BE2C (cell line): ENCODE results near the gene WNT7B.

Experiments
- DNase-seq: peaks from one replicate; pipeline ENCODE4 v3.0.0-alpha.2; 2020
- H3K27me3 ChIP-seq: fragments of 250-450 bp; sonication (Bioruptor Pico); 2 replicates; pipeline ENCODE4 v1.5.1; 2020; ENCODE audit warnings: mild to moderate bottlenecking
- H3K36me3 ChIP-seq: fragments of 250-450 bp; sonication (Bioruptor Pico); 2 replicates; pipeline ENCODE4 v1.5.1; 2020; ENCODE audit warnings: mild to moderate bottlenecking
- H3K4me1 ChIP-seq: fragments of 250-450 bp; sonication (Bioruptor Pico); 2 replicates; pipeline ENCODE4 v1.5.1; 2020
- H3K4me3 ChIP-seq: 2 replicates; pipeline ENCODE4 v1.5.1; 2011; ENCODE audit warnings: low read depth, low read length
- H3K9me3 ChIP-seq: fragments of 250-450 bp; sonication (Bioruptor Pico); 2 replicates; pipeline ENCODE4 v1.5.1; 2020
- TF ChIP-seq, protein P1 (sequence below): IDR thresholded peaks from 2 replicates; pipeline ENCODE4 v1.5.1; 2012; ENCODE audit warnings: mild to moderate bottlenecking, low read depth, low read length

WNT7B gene

DNA sequence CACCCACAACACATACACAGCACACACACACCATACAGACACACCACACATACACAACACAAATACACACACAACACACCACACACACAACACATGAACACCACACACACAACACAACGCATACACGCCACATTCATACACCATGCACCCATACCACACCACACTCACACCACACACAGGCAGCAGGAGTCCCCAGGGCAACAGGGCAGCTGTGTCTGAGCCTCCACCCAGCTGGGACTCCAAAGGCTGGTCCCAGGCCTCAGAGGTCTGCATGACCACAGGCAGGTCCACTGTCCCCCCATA, 3.3 kb upstream of the WNT7B start:
- H3K9me3 ChIP-seq = no peaks in the 10 kb centered on the region
- H3K36me3 ChIP-seq = no peaks in the 10 kb centered on the region
- TF ChIP-seq, protein P1, sequence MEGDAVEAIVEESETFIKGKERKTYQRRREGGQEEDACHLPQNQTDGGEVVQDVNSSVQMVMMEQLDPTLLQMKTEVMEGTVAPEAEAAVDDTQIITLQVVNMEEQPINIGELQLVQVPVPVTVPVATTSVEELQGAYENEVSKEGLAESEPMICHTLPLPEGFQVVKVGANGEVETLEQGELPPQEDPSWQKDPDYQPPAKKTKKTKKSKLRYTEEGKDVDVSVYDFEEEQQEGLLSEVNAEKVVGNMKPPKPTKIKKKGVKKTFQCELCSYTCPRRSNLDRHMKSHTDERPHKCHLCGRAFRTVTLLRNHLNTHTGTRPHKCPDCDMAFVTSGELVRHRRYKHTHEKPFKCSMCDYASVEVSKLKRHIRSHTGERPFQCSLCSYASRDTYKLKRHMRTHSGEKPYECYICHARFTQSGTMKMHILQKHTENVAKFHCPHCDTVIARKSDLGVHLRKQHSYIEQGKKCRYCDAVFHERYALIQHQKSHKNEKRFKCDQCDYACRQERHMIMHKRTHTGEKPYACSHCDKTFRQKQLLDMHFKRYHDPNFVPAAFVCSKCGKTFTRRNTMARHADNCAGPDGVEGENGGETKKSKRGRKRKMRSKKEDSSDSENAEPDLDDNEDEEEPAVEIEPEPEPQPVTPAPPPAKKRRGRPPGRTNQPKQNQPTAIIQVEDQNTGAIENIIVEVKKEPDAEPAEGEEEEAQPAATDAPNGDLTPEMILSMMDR = no peak
- DNase-seq = no peak
- H3K27me3 ChIP-seq = peaks cover 31% of the 10 kb centered on the region
- H3K4me3 ChIP-seq = no peak overlapping the region
- H3K4me1 ChIP-seq = no peaks in the 10 kb centered on the region

DNA sequence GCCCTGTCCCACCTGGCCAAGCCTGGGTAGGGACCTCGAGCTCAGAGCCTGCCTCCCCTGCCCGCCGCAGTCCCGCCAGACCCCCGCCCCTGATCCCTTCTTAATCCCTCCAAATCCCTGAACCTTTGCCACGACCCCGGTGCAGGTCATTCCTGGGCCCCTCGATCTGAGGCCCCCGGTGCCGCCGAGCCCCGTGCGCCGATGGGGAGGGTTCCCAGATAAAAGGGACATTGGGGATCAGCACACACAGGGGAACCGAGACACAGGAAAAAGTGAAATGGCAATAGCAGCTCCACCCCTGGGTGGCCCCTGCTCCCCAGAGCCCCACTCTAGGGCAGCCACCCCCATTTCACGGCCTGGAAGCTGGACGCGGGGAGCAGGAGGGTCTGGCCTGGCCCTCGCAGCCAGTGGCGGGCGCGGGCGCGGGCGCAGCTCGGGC, 1.3 kb upstream of the WNT7B start:
- no peak overlapping the region; the same call in 1 of the 2 replicates for H3K4me3 ChIP-seq
- TF ChIP-seq, protein P1 = no peak
- peaks cover 51% of the 10 kb centered on the region for H3K27me3 ChIP-seq
- no peaks in the 10 kb centered on the region for H3K36me3 ChIP-seq
- no peak for DNase-seq
- no peaks in the 10 kb centered on the region for H3K9me3 ChIP-seq
- no peaks in the 10 kb centered on the region for H3K4me1 ChIP-seq

DNA sequence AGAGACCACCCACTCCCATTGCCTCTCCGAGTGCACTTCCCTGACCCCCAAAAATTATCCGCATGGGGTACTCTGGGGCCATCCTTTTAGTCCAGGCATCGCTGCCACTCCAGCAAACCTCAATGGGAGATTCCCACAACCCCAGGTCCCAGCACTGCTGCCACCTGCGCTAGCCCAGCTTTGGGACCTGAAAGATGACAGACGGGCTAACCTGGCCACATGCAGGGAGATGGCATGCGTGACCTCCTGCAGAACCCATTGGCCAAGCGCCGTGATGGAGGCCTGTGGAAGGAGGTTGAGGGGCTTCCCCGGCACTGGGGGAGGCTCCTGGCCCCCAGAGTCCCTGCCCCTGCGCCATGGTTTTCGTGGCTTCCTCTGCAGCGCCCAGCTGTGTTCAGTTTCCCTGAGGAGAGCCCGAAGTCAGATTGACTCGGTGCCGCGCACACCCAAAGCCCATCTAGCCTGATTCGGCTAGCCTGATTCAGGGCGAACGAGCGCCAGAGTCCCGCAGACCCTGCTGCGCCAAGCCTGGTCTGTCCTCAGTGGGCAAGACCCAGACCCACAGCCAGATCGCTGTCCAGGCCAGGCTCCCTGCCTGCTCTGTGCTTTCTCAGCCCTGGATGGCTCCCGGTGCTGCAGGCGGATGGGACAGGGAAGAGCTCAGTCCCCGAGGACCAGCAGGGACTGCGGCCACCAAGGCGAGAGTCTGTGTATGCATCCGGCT, 751 bp upstream of the WNT7B start:
- DNase-seq = peak; percentile 53
- Histone ChIP-seq H3K27me3 (peaks cover 56% of the 10 kb centered on the region), H3K4me1 (no peaks in the 10 kb centered on the region), H3K9me3 (no peaks in the 10 kb centered on the region; the same call in 1 of the 2 replicates), H3K36me3 (no peaks in the 10 kb centered on the region), H3K4me3 (no peak overlapping the region)
- TF ChIP-seq, protein P1 = no peak

DNA sequence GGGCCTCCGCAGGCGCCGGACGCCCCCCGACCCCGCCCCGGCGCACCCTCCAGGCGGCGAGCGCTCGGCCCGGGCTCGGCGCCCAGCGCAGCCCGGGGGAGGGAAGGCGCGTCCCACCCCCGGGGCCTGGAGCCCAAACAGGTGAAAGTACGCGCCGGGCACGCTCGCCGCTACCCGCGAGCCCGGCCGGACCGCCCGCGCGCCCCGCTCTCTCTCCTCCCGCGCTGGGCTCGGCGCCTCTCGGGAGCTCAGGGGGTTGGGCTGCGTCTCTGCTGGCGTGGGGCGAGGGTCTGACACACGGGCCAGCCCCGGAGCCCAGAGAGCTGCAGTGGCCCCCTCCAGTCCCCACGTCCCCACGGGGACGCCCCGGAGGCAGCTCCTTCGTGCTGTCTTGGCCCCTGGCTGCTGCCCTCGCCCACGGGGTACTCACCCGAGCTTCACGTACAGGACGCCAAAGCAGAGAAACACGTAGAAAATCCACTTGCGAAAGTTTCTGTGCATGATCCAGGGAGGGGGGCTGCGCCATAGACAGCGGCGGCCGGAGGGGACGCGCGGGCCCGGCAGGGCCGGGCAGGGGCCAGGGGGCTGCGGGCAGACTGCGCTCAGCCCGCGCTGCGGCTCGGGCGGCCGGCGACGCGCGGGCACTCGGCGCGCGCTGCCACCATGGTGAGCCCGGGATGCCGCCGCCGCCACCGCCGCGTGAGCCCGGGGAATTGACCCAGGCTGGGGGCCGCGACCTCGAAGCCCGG, 534 bp downstream of the WNT7B start:
- H3K4me1 ChIP-seq = no peaks in the 10 kb centered on the region; the same call in 1 of the 2 replicates
- H3K27me3 ChIP-seq = peaks cover 68% of the 10 kb centered on the region
- DNase-seq = no peak
- H3K36me3 ChIP-seq = no peaks in the 10 kb centered on the region
- H3K4me3 ChIP-seq = no peak overlapping the region
- H3K9me3 ChIP-seq = no peaks in the 10 kb centered on the region; the same call in 1 of the 2 replicates
- TF ChIP-seq, protein P1 = no peak

DNA sequence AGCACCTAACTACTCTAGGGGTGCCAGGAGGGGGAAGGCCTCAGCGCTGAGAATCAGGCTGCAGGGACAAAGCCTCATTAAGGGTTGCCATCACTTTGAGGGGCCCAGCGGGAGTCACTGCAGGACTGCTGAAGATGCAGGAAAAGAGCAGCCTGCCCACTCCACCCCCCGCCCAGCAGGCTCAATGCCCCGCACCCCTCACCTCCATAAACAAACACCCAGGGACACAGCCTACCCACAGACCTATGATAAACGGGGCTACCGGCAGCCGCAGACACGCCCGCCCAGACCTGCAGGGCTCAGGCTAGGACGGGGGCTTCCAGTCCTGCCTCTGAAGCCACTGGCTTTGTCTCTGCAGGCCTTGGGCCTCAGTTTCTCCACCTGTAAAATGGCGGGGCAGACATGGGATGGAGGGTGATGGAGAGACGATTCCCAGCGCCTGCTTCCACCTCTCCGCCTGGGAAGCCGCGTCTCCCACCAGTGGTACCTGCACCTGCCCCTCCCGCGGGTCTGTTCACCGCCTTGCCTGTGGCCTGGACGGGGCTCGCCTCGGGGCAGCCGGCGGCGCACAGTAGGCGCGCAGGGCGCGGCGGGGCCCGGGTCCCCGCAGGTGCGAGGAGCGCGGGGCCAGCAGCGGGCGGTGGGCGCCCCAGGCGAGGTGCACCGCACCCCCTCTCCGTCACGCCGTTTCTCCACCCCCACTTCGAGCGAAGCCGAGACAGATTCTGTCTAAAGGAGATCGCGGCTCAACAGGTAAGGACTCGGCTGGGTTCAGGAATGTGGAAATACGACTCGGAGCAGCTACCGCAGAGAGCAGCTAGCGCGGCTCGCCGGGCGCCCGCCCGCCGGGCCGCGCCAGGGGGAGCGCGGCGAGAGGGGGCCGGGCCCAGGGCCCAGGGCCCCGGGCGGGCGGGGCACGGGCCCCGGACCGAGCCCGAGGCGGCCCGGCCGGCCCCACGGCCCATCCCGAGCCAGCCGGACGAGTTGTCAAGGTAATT, 1.5 kb downstream of the WNT7B start:
- no peak for DNase-seq

More for the DNA sequence above, 1.5 kb downstream of the WNT7B start:
- Histone ChIP-seq H3K4me3 (no peak overlapping the region), H3K9me3 (no peaks in the 10 kb centered on the region; the same call in 1 of the 2 replicates), H3K27me3 (peaks cover 75% of the 10 kb centered on the region), H3K4me1 (no peaks in the 10 kb centered on the region; the same call in 1 of the 2 replicates), H3K36me3 (no peaks in the 10 kb centered on the region)
- TF ChIP-seq, protein P1 = no peak
